ENCODE measurements around the gene LIPA. TPM values are rescaled to one million over a fixed set of nuclear protein-coding genes. Genes with fewer than 3 reads are reported as not detected.
"Not testable (repeated sequence)": the region's sequence is repeated elsewhere in the genome, so short reads cannot be mapped to it uniquely, and the experiment has no call there.

The LIPA gene
- 16.5 TPM for total RNA-seq
- long read RNA-seq, transcript LIPA-202 (10 exons, 2,782 nt): major isoform, 42 of 48 reads
- long read RNA-seq, partial matches to known transcripts: 1 of 48 reads
- long read RNA-seq, other reads (novel, unspliced or antisense): 5 of 48 reads

DNA sequence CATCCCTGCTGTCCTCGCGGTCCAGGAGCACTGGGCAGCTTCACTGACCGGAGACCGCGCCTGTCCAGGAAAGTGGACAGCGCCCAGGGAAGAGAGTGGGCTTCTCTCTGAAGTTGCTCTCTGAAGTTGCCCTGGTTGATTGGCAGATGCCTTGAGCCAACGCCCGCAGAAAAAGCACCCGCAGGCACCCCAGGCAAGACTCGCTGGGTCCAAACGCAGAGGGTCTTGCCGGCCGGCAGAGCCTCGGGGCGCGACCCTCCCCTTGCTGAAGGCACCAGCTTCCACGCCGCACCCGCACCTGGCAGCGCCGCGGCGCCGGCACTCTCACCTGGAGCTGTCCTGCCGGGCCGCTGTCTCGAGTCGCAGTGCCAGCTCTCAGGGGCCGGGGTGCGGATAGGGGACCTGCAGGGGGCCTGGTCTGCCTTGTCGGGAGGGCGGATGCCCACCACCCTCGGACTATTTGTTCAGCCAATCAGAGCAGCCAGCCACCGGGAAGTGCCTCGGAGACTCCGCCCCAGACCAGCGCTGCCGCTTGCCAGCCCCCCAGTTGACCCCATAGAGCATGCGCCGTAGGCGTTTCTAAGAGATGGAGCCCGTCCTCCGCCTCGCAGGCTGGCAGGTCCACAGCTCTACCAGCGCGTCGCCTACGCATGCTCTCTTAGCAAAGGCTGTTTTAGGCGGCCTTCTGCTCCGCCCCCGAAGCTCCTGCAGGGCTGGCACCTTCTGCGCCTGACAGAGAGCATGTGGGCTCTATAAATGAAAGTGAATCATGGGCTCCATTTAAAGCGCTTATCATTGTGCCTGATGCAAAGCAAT, at the start of gene LIPA:
LIPA (minus strand) TSS at position 367 of the 816 bp plus-strand sequence. CDS start 4,127 bp downstream, outside the sequence.
- DNase-seq (peak; percentile 96), ATAC-seq (peak; percentile 99)
- intact Hi-C loops (cut with micrococcal nuclease): no loop called here

DNA sequence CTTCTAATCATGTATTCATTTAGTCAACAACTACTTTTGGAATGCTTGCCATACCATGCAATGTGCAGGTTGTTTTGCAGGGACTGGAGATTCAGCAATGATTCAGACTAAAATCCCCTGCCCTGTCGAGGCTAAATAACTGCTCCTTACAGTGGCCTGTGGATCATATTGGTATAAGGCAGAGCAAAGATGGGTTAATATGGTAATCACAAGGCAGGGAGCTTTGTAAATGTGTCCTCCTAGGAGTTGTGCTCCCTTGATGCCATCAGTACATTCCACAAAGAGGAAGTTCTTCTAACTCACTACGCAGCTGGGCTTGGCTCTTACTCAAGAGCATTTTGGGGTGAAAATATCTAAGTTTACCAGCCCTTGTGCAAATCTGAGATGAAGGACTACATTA, 49.7 kb upstream of the LIPA start:
- intact Hi-C loops (cut with micrococcal nuclease): no loop called here
- no peak for DNase-seq
- ATAC-seq: peak; percentile 67

DNA sequence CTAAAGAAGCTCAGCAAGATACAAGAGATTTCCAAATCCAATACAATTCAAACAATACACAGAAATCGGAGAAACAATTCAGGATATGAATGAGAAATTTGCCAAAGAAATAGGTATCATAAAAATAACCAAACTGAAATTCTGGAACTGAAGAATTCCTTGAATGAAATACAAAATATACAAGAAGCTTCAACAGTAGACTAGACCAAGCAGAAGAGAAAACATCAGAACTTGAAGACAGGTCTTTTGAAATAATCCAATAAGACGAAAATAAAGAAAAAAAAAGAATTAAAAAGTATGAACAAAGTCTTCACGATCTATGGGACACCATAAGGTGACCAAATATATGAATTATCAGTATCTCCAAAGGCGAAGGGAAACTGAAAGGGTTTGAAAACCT, 47.5 kb upstream of the LIPA start:
- DNase-seq (no peak), ATAC-seq (no peak)
- intact Hi-C loops (cut with micrococcal nuclease): no loop called here

DNA sequence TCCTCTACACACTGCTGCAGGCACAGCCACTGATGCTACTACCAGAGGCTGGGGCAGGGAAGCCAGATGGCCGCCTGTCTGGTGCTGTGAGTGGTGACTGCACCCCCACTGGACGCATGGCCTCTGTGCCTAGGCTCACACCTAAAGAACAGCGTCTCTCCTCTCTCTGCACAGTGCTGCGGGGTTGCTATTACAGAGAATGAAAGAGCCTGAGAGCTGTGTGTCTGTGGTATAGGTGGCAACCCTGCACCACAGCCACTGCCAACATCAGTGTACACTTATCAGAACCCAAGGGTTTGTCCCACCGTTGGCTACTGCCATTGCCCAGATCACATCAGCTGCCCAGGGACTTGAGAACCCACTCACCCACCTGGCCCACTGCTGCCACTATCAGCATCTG, 46.2 kb upstream of the LIPA start:
- DNase-seq (no peak), ATAC-seq (no peak)
- intact Hi-C loops (cut with micrococcal nuclease): no loop called here

DNA sequence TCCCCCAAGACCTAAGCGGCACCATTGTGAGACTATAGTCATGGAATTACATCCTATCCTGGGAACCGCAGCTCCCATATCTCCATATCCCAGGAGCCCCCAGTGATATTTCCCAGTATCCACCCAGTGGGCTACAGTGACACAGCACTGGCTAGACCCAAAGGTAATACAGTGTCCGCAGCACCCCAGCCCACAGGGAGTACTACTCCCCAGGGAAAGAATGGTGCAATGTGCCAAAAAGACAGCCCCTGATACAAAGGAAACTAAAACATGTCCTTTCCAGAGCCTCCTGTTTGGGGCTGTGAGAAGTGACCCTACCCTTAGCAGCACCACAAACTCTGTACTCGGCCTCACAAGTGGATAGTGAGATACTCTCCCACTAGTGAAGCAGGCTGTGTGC, 45.8 kb upstream of the LIPA start:
- DNase-seq (no peak), ATAC-seq (no peak)
- intact Hi-C loops (cut with micrococcal nuclease): no loop called here

DNA sequence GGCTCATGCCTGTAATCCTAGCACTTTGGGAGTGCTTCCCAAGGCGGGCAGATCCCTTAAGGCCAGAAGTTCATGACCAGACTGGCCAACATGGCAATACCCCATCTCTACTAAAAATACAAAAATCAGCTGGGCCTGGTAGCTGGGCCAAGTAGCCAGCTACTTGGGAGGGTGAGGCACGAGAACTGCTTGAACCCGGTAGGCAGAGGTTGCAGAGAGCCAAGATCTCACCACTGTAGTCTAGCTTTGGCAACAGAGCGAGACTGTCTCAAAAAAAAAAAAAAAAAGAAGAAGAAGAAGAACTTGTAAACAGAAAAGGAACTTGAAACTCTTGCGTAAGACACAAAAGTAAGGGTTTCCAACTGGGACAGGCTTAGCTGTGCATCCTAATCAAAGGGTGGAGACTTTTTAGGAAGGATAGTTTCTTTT, 44.7 kb upstream of the LIPA start:
- DNase-seq (peak; percentile 28), ATAC-seq (peak; percentile 79)
- intact Hi-C loops (cut with micrococcal nuclease): no loop called here

DNA sequence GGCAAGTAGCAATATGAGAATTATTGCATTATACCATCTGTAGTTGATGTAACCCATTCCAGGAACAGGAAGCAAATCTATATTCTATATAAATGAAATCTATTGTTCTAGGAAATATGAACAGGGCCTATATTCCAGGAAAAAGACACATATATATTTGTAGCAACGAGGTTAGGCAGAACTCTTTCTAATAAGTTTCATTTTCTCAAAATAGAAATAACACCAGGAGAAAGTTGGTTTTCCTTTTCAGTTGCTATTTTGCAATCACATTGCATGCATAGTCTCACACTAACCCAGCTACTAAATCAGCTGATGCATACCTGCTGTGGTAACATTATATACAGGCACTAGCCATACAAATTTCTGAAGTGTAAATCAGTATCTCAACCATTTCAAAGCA, 44.0 kb upstream of the LIPA start:
- intact Hi-C loops (cut with micrococcal nuclease): no loop called here
- DNase-seq (no peak), ATAC-seq (peak; percentile 61)

DNA sequence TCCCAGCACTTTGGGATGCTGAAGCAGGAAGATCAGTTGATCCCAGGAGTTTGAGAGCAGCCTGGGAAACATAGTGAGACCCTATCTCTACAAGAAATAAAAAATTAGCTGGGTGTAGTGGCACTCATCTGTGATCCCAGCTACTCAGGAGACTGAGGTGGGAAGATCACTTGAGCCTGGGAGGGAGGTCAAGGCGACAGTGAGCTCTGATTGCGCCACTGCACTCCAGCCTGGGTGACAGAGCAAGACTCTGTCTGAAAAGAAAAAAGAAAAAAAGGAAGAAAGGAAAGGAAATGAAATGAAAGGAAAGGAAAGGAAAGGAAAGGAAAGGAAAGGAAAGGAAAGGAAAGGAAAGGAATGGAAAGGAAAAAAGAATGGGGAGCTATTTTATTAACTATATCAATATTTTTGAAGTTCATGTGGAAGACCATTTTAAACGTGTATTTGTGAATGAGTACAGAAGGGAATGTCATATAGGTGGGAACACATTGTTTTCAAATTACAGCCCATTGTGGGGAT, 43.2 kb upstream of the LIPA start:
- no peak for ATAC-seq
- intact Hi-C loops (cut with micrococcal nuclease): no loop called here
- DNase-seq: no peak

DNA sequence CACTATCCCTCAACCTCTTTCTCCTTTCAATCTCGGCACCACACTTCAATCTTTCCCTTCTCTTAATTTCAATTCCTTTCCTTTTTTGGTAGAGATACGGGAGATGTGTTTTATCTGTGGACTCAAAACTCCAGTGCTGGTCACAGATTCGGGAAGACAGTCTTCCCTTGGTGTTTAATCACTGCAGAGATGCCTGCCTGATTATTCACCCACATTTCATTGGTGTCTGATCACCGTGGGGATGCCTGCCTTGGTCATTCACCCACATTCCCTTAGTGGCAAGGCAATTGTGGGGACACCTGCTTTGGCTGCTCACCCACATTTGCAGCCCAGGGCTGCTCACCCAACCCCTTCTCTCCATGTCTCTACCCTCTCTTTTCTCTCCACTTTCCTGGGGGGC, 33.7 kb upstream of the LIPA start:
- ATAC-seq; intact Hi-C loops (cut with micrococcal nuclease); DNase-seq: not testable (repeated sequence)

DNA sequence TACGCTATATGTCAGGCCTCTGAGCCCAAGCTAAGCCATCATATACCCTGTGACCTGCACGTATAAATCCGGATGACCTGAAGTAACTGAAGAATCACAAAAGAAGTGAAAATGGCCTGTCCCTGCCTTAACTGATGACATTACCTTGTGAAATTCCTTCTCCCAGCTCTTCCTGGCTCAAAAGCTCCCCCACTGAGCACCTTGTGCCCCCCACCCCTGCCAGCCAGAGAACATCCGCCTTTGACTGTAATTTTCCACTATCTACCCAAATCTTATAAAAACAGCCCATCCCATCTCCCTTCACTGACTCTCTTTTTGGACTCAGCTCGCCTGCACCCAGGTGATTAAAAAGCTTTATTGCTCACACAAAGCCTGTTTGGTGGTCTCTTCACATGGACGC, 33.1 kb upstream of the LIPA start:
- not testable (repeated sequence) for ATAC-seq

DNA sequence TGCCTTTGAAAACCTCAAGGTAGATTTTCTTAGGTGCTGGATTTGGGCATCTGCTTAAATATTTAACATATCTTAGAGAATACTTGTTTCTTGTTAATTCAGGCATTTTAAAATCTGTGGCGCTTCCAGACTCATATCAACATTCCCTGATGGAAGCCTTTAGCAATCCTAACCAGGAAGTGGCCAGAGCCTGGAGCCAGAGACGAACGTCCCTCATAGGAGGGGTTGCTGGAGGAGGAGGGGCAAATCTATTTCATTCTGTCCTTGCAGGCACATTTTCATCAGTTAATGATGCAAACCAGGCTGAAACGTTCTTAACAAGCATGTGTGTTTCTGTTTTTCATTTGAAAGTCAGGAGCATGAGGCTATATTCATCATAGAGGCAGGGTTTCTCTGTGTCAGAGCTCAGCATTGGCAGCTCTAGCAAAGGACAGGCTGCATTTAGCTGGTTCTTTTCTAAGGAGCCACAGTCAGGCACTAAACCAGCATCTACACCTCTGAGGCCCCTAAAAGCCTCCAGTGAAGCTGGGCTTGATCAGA, 32.4 kb upstream of the LIPA start:
- DNase-seq: peak; percentile 68
- intact Hi-C loops (cut with micrococcal nuclease): no loop called here
- ATAC-seq: peak; percentile 96

More for the DNA sequence above, 33.1 kb upstream of the LIPA start:
- intact Hi-C loops (cut with micrococcal nuclease); DNase-seq: not testable (repeated sequence)

DNA sequence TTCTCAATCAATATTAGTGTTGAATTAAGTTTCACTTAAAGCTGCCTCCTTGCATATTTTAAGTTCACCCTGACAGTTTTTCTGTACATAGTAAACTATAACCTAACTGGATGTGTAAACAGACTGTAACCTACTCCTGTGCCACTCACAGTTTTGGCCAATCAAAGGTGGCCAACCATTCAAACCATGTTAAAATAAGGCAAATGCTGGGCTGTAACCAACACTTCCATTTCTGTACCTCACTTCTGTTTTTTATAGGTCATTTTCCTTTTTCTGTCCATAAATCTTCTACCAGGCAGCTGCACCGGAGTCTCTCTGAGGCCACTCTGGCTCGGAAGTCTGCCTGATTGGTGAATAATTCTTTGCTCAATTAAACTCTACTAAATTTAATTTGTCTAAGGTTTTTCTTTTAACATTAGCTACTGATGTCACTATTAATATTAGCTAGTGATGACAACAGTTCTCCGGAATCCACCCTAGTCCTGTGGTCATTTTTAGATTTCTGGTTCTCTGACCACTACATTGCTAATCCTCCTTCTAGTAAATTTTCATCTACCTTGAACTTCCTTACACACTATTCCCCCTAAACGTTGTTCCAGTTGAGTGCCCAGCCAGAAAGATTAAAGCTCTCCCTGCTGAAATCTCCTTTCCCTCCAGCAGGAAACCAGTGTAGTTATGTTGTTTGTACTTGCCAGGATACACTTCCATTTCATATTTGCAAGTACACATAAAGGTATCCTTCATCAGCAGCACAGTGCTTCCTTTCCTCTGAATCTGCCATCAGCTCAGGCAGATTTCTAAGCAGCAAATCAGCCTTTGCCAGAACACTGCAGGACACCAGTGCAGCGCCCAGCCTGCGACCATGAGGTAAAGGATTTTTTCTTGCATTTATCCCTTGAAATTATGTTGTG, 31.7 kb upstream of the LIPA start:
- ATAC-seq (peak; percentile 63), DNase-seq (no peak)

DNA sequence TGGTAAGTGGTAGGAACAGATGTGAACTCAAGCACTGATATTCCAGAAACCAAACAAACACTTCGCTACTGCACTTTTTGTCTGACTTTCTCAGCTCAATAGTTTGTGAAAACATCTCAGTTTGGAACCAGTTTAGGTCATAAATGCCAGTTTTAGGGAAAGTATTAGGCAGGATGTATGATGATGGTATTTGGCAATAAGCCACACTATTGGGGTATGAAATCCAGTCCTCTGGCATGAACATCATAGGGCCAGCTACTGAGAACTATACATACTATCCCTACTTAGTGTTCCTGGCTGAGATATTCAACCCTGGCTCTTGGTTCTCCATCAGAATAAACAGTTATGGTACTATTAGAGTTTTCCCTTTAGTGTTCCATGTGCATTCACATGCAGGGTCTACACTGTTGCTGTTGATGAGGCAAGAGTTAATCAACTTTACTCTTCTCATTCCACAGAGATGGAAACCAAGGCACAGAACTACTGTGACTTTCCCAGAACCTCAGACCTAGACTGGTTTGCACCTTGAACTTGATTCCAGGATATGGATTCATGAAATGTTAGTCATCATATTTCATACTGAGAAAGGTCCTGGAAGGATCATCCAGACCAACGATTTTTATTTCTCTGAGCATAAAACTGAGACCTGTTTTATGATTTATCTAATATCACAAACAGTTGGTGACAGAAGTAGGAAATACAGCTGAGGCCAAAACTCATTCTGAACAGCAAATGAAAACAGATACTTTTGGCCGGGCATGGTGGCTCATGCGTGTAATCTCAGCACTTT, 30.2 kb upstream of the LIPA start:
- intact Hi-C loops (cut with micrococcal nuclease): no loop called here
- DNase-seq: no peak
- ATAC-seq: no peak

More for the DNA sequence above, 31.7 kb upstream of the LIPA start:
- intact Hi-C loops (cut with micrococcal nuclease): no loop called here

DNA sequence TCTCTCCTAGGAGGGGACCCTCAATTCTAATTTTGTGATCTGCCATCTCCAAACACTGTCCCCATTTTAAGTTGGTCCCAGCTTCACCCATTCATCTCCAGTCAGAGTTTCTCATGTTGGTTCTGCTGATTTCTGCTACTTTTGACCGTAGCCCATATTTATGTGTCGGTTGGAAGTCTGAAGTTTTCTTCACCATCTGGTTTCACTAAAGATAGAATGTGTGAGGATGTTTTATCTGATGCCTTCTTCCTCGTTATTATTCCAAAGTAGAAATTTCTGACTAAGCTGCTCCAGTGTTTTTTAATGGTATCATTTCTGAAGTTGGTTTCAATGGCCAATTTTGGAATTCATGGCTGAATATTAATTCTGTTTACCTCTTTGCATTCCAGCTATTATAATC, 28.9 kb upstream of the LIPA start:
- intact Hi-C loops (cut with micrococcal nuclease): no loop called here
- DNase-seq (no peak), ATAC-seq (no peak)

DNA sequence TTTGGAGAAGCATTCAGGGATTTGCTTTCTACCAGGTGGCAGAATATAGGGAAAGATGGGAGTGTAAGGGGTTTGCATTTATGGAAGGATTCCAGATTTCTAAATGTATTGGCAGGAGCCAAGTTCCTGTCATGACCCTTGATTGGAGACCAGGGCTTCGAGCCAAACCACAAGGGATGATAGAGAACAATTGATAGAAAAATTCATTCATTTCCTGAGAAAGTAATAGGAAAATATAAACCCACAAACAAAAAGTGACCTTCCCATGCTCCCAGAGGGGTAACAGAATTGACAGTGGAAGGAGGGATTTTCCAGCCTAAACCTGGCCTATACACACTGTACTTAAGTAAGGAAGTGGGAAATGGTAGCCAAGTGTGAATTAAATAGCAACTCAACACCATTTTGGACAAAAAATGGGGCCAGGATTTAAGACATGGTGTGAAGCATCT, 27.9 kb upstream of the LIPA start:
- ATAC-seq (no peak), DNase-seq (no peak)
- intact Hi-C loops (cut with micrococcal nuclease): no loop called here

DNA sequence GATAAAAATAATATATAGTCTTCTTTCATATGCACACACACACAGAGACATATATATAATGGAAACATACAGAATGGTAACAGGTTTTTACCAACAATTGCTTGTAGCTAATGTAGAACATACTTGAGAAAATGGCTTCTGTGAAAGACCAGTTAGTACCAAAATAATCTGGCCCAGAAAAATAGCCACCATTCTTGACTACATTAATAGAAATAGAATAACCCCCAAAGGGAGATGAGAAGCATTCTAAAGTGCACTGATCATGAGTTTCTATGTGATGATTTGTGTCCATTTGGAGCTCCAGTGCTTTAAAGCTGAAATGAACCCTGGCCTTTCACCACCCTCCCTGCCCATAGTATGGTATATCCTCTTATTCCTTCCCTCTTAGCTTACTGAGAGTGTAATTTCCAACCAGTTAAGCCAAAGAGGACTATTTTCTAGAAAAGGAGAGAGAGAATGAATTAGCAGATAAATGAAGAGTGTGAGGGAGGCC, 27.4 kb upstream of the LIPA start:
- intact Hi-C loops (cut with micrococcal nuclease): no loop called here

DNA sequence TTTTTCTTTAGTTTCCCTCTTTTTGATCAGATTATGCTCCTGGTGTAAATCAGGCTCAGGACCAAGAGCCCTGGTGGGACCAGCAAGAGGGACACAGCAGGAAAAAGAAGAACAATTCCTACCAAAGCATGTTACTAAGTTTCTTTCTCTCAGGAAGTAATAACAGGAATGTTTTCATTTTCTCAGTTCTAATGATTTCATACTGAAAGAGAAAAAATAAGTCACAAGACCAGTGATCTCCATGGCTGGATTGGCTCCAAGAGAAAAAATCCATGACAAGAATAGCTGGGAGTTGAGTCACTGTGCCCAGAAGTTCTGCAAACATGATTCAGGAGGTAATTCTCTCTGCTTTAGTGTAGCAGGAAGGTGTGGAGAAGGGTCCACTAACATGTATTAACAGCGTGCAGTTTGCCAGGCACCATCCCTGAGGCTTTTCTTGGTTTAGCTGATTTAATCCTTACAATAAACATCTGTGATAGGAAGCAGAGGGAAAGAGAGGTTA, 26.5 kb upstream of the LIPA start:
- ATAC-seq (peak; percentile 77), DNase-seq (no peak)
- intact Hi-C loops (cut with micrococcal nuclease): no loop called here

More for the DNA sequence above, 27.4 kb upstream of the LIPA start:
- DNase-seq (no peak), ATAC-seq (no peak)

DNA sequence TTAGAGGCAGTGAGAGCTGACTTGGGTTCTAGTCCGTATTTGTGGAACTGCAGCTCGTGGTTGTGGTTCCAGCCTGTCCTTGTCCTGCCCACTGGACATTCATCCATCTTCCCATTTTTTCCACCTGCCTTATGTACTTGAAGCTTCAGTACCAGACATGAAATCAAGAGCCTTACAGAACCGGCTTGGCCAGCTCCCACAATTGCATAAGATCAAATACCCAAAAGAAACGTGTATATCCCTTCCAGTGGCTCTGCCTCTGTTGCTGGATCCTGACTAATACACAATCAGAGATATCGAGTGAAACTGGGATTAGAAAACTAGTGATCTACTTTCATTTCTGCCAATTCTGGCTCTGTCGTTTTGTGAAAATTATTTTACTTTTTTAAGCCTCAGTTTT, 23.8 kb upstream of the LIPA start:
- ATAC-seq (no peak), DNase-seq (no peak)
- intact Hi-C loops (cut with micrococcal nuclease): no loop called here

Measured in left ventricle myocardium superior (tissue), 1 donor.